Large intestine (tissue), 12 donors: ENCODE results near the gene SLC18A2. TPM values are rescaled to one million over a fixed set of nuclear protein-coding genes. Genes with fewer than 3 reads are reported as not detected.

Experiments
- DNase-seq, 2 donors: peaks; one replicate each; pipeline versions ENCODE4 v3.0.0 to v3.0.0-alpha.2; 2013
- H3K27ac ChIP-seq: one replicate; pipeline ENCODE4 v1.5.1; 2013; ENCODE audit warnings: low read length
- H3K27me3 ChIP-seq: 2 replicates; pipeline ENCODE4 v1.6.1; 2013; ENCODE audit warnings: low read length; ENCODE audit not compliant: control insufficient read depth, insufficient read depth
- H3K36me3 ChIP-seq: 2 replicates; pipeline ENCODE4 v1.6.1; 2013; ENCODE audit warnings: low read length; ENCODE audit not compliant: control insufficient read depth, insufficient read depth
- H3K4me1 ChIP-seq: one replicate; pipeline ENCODE4 v1.6.1; 2013; ENCODE audit warnings: low read length; ENCODE audit not compliant: control insufficient read depth, insufficient read depth
- H3K4me3 ChIP-seq: one replicate; pipeline ENCODE4 v1.5.1; 2013; ENCODE audit warnings: low read length
- H3K9me3 ChIP-seq: one replicate; pipeline ENCODE4 v1.6.1; 2013; ENCODE audit warnings: mild to moderate bottlenecking, low read depth, low read length, moderate library complexity; ENCODE audit not compliant: control insufficient read depth
- WGBS: methylation state at CpG from one replicate; pipeline ENCODE4 v1.1.5; 2013; ENCODE audit warnings: low lambda C conversion rate; ENCODE audit not compliant: insufficient coverage; 5-methylcytosine and 5-hydroxymethylcytosine counted together
- long read RNA-seq, 11 donors: transcript quantifications; one replicate each; lab custom pipeline, GENCODE V29; 2026
- polyA plus RNA-seq: library from polyadenylated mRNA; unstranded; fragments of 120-200 nt; gene quantifications from one replicate; pipeline ENCODE4 v1.2.1, GENCODE V29; 2013

The SLC18A2 gene
- polyA plus RNA-seq: 0.72 TPM
- long read RNA-seq, donor 1: 0 reads
- long read RNA-seq, donor 2, partial matches to known transcripts: 37 of 52 reads
- long read RNA-seq, donor 2, other reads (novel, unspliced or antisense): 15 of 52 reads
- long read RNA-seq, donor 3: 0 reads
- long read RNA-seq, donor 4: 0 reads
- long read RNA-seq, donor 5: 0 reads
- long read RNA-seq, donor 6, partial matches to known transcripts: 20 of 37 reads
- long read RNA-seq, donor 6, other reads (novel, unspliced or antisense): 17 of 37 reads
- long read RNA-seq, donor 7: 0 reads
- long read RNA-seq, donor 8, partial matches to known transcripts: 26 of 38 reads
- long read RNA-seq, donor 8, other reads (novel, unspliced or antisense): 12 of 38 reads
- long read RNA-seq, donor 9: 0 reads
- long read RNA-seq, donor 10, partial matches to known transcripts: 21 of 21 reads
- long read RNA-seq, donor 10, other reads (novel, unspliced or antisense): 0 of 21 reads
- long read RNA-seq, donor 11: 0 reads

GRCh38 chr10:117240621-117241529 is at the start of gene SLC18A2:
TSS of gene SLC18A2 (plus strand) at chr10:117241114. CDS start at chr10:117241694, 580 bp downstream.
- Histone ChIP-seq H3K27ac (no peak within 1 kb of the TSS), H3K27me3 (peaks cover 74% of the 10 kb centered on the region), H3K4me3 (no peak within 1 kb of the TSS)

DNA sequence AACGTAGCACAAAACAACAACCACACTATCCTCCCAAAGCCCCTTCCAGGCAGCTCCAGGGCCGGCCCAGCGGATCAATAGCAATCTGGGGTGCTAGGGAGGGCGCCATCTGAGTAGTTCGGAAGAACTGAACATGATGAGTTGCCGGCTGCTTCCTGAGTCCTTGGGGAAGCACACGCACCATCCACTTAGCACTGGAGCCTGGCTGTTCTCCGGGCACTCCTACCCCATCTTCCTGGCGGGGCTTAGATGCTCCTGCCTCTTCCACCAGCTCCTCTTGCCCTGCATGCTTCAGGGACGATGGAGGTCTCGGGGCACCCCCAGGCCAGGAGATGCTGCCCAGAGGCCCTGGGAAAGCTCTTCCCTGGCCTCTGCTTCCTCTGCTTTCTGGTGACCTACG is 43.7 kb upstream of the SLC18A2 start, which contains the start of gene KCNK18:
Gene KCNK18 (plus strand): TSS at position 301 of the 400 bp plus-strand sequence. CDS start 0 bp downstream, at position 301.
- Histone ChIP-seq H3K9me3 (no peaks in the 10 kb centered on the region), H3K4me1 (no peaks in the 10 kb centered on the region), H3K27me3 (peaks cover 8% of the 10 kb centered on the region), H3K4me3 (no peak within 1 kb of the TSS), H3K36me3 (no peaks in the 10 kb centered on the region), H3K27ac (no peak within 1 kb of the TSS)
- no peak for DNase-seq
- no CpG with 5 or more reads among the region's 12 CpGs for WGBS

More at GRCh38 chr10:117240621-117241529, at the start of gene SLC18A2:
- H3K36me3 ChIP-seq: no peaks in the 10 kb centered on the region
- WGBS: no CpG with 5 or more reads among the region's 93 CpGs
- H3K9me3 ChIP-seq: no peaks in the 10 kb centered on the region
- DNase-seq: no peak
- no peaks in the 10 kb centered on the region for H3K4me1 ChIP-seq

DNA sequence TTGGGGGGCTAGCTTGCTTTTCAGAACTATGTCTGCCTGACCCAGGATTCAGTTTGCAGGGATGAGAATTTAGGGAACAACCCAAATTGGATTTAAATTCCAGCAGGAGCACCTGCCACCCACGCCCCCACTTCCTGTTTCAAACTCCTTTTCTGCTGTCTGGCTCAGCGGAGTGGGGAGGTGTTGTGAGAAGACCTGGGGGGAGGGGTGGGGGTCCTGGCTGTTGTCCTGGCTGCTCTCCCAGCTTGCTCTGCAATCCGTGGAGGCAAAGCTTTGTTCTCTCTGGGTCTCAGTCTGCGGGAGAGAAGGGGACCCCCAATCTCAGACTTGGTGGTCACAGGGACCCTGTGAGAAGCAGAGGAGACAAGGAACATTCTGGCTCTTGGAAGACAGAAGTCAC is 42.8 kb upstream of the SLC18A2 start:
- DNase-seq: no peak
- peaks cover 8% of the 10 kb centered on the region for H3K27me3 ChIP-seq
- H3K4me1 ChIP-seq: no peaks in the 10 kb centered on the region
- WGBS: no CpG with 5 or more reads among the region's 4 CpGs
- no peaks in the 10 kb centered on the region for H3K9me3 ChIP-seq
- no peak overlapping the region for H3K4me3 ChIP-seq
- no peak overlapping the region for H3K27ac ChIP-seq
- no peaks in the 10 kb centered on the region for H3K36me3 ChIP-seq

GRCh38 chr10:117201826-117202225 is 39.1 kb upstream of the SLC18A2 start:
- no peak overlapping the region for H3K27ac ChIP-seq
- no peaks in the 10 kb centered on the region for H3K9me3 ChIP-seq
- H3K36me3 ChIP-seq: no peaks in the 10 kb centered on the region
- no CpG with 5 or more reads among the region's 4 CpGs for WGBS
- no peak for DNase-seq
- no peaks in the 10 kb centered on the region for H3K4me1 ChIP-seq
- peaks cover 8% of the 10 kb centered on the region for H3K27me3 ChIP-seq
- H3K4me3 ChIP-seq: no peak overlapping the region

DNA sequence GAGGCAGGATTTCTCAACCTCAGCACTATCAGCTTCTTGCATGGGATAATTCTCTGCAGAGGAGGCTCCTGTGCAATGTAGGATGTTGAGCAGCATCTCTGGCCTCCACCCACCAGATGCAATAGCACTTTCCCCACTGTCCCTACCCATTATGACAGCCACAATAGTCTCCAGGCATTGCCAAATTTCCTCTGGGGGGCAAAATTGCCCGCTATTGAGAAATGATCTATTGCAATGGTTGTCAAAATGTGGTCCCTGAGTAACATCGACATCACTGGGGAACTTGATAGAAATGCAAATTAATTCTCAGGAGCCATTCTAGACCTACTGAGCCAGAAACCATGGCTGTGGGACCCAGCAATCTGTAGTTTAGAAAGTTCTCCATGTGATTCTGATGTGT is 36.6 kb upstream of the SLC18A2 start:
- WGBS: no CpG with 5 or more reads among the region's 2 CpGs
- Histone ChIP-seq H3K27ac (no peak overlapping the region), H3K4me3 (no peak overlapping the region), H3K9me3 (no peaks in the 10 kb centered on the region), H3K27me3 (peaks cover 13% of the 10 kb centered on the region), H3K4me1 (no peaks in the 10 kb centered on the region), H3K36me3 (no peaks in the 10 kb centered on the region)
- no peak for DNase-seq

GRCh38 chr10:117212176-117212575 is 28.7 kb upstream of the SLC18A2 start:
- Histone ChIP-seq H3K27ac (no peak overlapping the region), H3K36me3 (no peaks in the 10 kb centered on the region), H3K4me3 (no peak overlapping the region), H3K27me3 (peaks cover 55% of the 10 kb centered on the region), H3K9me3 (peaks cover 2% of the 10 kb centered on the region), H3K4me1 (peaks cover 4% of the 10 kb centered on the region)
- no peak for DNase-seq
- no CpG with 5 or more reads among the region's 1 CpG for WGBS

- H3K36me3 ChIP-seq: no peaks in the 10 kb centered on the region
- H3K27me3 ChIP-seq: peaks cover 67% of the 10 kb centered on the region
- no peak for DNase-seq
- WGBS: no CpG with 5 or more reads among the region's 1 CpG
- H3K27ac ChIP-seq: no peak overlapping the region
- no peak overlapping the region for H3K4me3 ChIP-seq
- H3K9me3 ChIP-seq: peaks cover 4% of the 10 kb centered on the region
- peaks cover 7% of the 10 kb centered on the region for H3K4me1 ChIP-seq
Observed at GRCh38 chr10:117214401-117214800, 26.5 kb upstream of the SLC18A2 start.

DNA sequence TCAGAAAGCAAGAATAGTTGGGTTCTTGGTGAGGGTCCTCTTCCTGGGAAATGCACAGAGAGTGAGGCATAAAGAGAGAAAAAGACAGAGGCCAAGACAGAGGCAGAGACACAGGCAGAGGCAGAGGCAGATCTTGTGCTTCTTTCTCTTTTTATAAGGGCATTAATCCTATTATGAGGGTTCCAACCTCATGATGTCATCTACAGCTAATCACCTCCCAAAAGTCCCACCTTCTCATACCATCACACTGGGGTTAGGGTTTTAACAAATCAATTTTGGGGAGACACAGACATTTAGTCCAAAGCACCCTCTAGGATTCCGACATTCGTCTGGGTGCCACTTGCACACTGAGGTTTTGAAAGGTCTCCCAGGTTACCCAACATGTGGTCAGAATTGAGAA is 25.8 kb upstream of the SLC18A2 start:
- no peaks in the 10 kb centered on the region for H3K36me3 ChIP-seq
- H3K9me3 ChIP-seq: peaks cover 4% of the 10 kb centered on the region
- no peak for DNase-seq
- H3K27ac ChIP-seq: no peak overlapping the region
- peaks cover 66% of the 10 kb centered on the region for H3K27me3 ChIP-seq
- peaks cover 7% of the 10 kb centered on the region for H3K4me1 ChIP-seq
- no CpG with 5 or more reads among the region's 2 CpGs for WGBS
- H3K4me3 ChIP-seq: no peak overlapping the region

DNA sequence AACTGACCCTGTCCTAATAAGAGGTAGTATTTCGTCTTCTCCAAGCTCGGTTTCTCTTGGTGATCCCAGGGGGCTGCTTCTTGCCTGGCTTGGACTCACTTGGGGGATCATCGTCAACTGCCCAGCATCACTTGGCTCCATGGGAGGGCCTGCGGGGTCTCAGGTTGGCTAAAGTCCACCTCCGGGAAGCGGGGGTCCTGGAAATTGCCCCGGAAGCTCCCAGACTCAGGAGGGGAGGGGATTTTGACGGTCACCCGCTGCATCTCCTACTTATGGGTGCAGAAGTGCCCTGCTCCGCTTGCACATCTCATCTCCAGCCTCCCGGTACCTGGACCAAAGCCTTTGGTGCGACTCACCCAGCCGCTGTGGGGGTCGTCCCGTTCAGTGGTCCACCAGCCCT is 24.9 kb upstream of the SLC18A2 start:
- no CpG with 5 or more reads among the region's 15 CpGs for WGBS
- peaks cover 66% of the 10 kb centered on the region for H3K27me3 ChIP-seq
- H3K4me1 ChIP-seq: peaks cover 7% of the 10 kb centered on the region
- H3K4me3 ChIP-seq: no peak overlapping the region
- DNase-seq: no peak
- H3K27ac ChIP-seq: no peak overlapping the region
- peaks cover 4% of the 10 kb centered on the region for H3K9me3 ChIP-seq
- H3K36me3 ChIP-seq: no peaks in the 10 kb centered on the region

- WGBS: no CpG with 5 or more reads among the region's 52 CpGs
- Histone ChIP-seq H3K4me3 (peak overlapping the region; percentile 44), H3K9me3 (peaks cover 4% of the 10 kb centered on the region), H3K27ac (no peak overlapping the region), H3K36me3 (no peaks in the 10 kb centered on the region), H3K4me1 (peaks cover 7% of the 10 kb centered on the region), H3K27me3 (peaks cover 68% of the 10 kb centered on the region)
- DNase-seq: peak; percentile 50 to 58
Observed at GRCh38 chr10:117216611-117217195, 24.2 kb upstream of the SLC18A2 start.
